K562 (cell line): ENCODE results near the gene COPA. TPM values are rescaled to one million over a fixed set of nuclear protein-coding genes. Genes with fewer than 3 reads are reported as not detected.

Experiments used
- ATF1 ChIP-seq, 2 experiments: fragments of 450-650 bp in 1 of 2; IDR thresholded peaks; 2 replicates each; pipeline ENCODE4 v1.6.1; 2016; ENCODE audit warnings: missing compliant biosample characterization in 1 of 2, missing genetic modification characterization in 1 of 2
- CEBPZ ChIP-seq: fragments of 150-350 bp; IDR thresholded peaks from 2 replicates; pipeline ENCODE4 v1.6.1; 2014; ENCODE audit warnings: low read depth, mild to moderate bottlenecking, low read length, borderline replicate concordance
- CREM ChIP-seq: IDR thresholded peaks from 2 replicates; pipeline ENCODE4 v1.6.1; 2014; ENCODE audit warnings: antibody characterized with exemption, low read depth
- E2F3 ChIP-seq: fragments of 250-450 bp; sonication (Bioruptor Pico); IDR thresholded peaks from 2 replicates; pipeline ENCODE4 v1.4.0; 2020; ENCODE audit warnings: mild to moderate bottlenecking
- EP300 ChIP-seq: IDR thresholded peaks from 2 replicates; pipeline ENCODE4 v1.6.1; 2012; ENCODE audit warnings: low read length, improper control_type of control experiment
- FIP1L1 ChIP-seq: fragments of 200-400 bp; formaldehyde crosslinking; IDR thresholded peaks from 2 replicates; pipeline ENCODE4 v1.6.1; 2018; ENCODE audit warnings: mild to moderate bottlenecking, low read depth, low read length; ENCODE audit not compliant: poor library complexity, severe bottlenecking
- HMGXB4 ChIP-seq: sonication (generic); formaldehyde crosslinking; IDR thresholded peaks from 2 replicates; pipeline ENCODE4 v1.8.1; 2023; ENCODE audit warnings: mild to moderate bottlenecking, missing genetic modification reagents
- HOXB6 ChIP-seq: fragments of 250-450 bp; sonication (Bioruptor Pico); IDR thresholded peaks from 2 replicates; pipeline ENCODE4 v1.5.1; 2022; ENCODE audit warnings: mild to moderate bottlenecking, borderline replicate concordance
- ILK ChIP-seq: fragments of 450-650 bp; IDR thresholded peaks from 2 replicates; pipeline ENCODE4 v1.6.1; 2016; ENCODE audit warnings: missing genetic modification characterization, low read depth, mild to moderate bottlenecking, missing compliant biosample characterization, moderate library complexity, borderline replicate concordance
- MYNN ChIP-seq, 2 experiments: sonication (generic); formaldehyde crosslinking in 1 of 2; IDR thresholded peaks; 2 replicates each; pipeline versions ENCODE4 v1.5.0 to v1.6.1; 2016 to 2020; ENCODE audit warnings: antibody characterized with exemption in 1 of 2, missing genetic modification reagents in 1 of 2
- NFATC3 ChIP-seq: fragments of 450-650 bp; IDR thresholded peaks from 2 replicates; pipeline ENCODE4 v1.6.1; 2017; ENCODE audit warnings: mild to moderate bottlenecking
- NKRF ChIP-seq: fragments of 450-650 bp; IDR thresholded peaks from 2 replicates; pipeline ENCODE4 v1.6.1; 2016; ENCODE audit warnings: borderline replicate concordance
- POLR3G ChIP-seq: IDR thresholded peaks from 2 replicates; pipeline ENCODE4 v1.6.1; 2011; ENCODE audit not compliant: insufficient read length, insufficient replicate concordance; ENCODE audit errors: extremely low read depth
- RBM17 ChIP-seq: fragments of 200-400 bp; formaldehyde crosslinking; IDR thresholded peaks from 2 replicates; pipeline ENCODE4 v1.6.1; 2017; ENCODE audit warnings: low read depth, mild to moderate bottlenecking, low read length, borderline replicate concordance
- SAFB ChIP-seq: fragments of 200-400 bp; formaldehyde crosslinking; IDR thresholded peaks from 2 replicates; pipeline ENCODE4 v1.6.1; 2017; ENCODE audit warnings: low read depth, low read length, borderline replicate concordance
- TAF9B ChIP-seq: fragments of 450-650 bp; IDR thresholded peaks from 2 replicates; pipeline ENCODE4 v1.6.1; 2018; ENCODE audit warnings: mild to moderate bottlenecking; ENCODE audit not compliant: partially characterized antibody
- ZNF133 ChIP-seq: fragments of 250-450 bp; sonication (Bioruptor Pico); IDR thresholded peaks from 2 replicates; pipeline ENCODE4 v1.4.0; 2020; ENCODE audit warnings: mild to moderate bottlenecking
- ZNF174 ChIP-seq: fragments of 250-450 bp; sonication (Bioruptor Pico); IDR thresholded peaks from 2 replicates; pipeline ENCODE4 v1.4.0; 2020; ENCODE audit warnings: mild to moderate bottlenecking
- ZNF699 ChIP-seq: fragments of 250-450 bp; sonication (Bioruptor Pico); IDR thresholded peaks from 2 replicates; pipeline ENCODE4 v1.8.0; 2021; ENCODE audit warnings: mild to moderate bottlenecking, moderate library complexity; ENCODE audit not compliant: insufficient replicate concordance
- ZSCAN32 ChIP-seq: fragments of 450-650 bp; formaldehyde crosslinking; IDR thresholded peaks from 2 replicates; pipeline ENCODE4 v1.4.0; 2020; ENCODE audit warnings: mild to moderate bottlenecking, moderate library complexity
- polyA plus RNA-seq, 8 experiments: library from polyadenylated mRNA; depleted of rRNA in 4 of 8; stranded (reverse) in 5 of 8; unstranded in 3 of 8; fragments of >200 nt; fragmentation: Nextera tagmentation in 2 of 8; fragmentation: Illumina TruSeq in 1 of 8; extraction: Ambion mirVana in 2 of 8; extraction: Trizol in 1 of 8; gene quantifications; 2 replicates each; pipeline versions ENCODE4 v1.2.1 to v1.2.3, GENCODE V29; 2011 to 2014; ENCODE audit warnings: inconsistent platforms in 1 of 8, missing spikeins in 1 of 8
- total RNA-seq, 7 experiments: library from RNA; depleted of rRNA in 6 of 7; stranded (reverse); fragments of >200 nt in 6 of 7; fragmentation: Illumina TruSeq in 2 of 7; extraction: Trizol in 2 of 7; gene quantifications; 2 replicates each; pipeline versions ENCODE4 v1.2.1 to v1.2.3, GENCODE V29; 2011 to 2021; ENCODE audit warnings: low replicate concordance in 1 of 7

COPA gene
- total and polyA plus RNA-seq, 9 of the 15 experiments (the other 6 are each of a cell fraction or from before 2014, with no cell fraction given), result 49.8 to 222 (median 110) TPM

- no peak for TF ChIP-seq ILK (tag)
- TF ChIP-seq FIP1L1, result peak; percentile 89
- no peak for TF ChIP-seq NFATC3
- TF ChIP-seq ZNF699 (CRISPR knock-in tag), result no peak
- no peak for TF ChIP-seq RBM17
- TF ChIP-seq POLR3G, result no peak
- TF ChIP-seq HOXB6 (CRISPR knock-in tag), result no peak
- peak; percentile 33; the same call in 1 of the 2 replicates for TF ChIP-seq HMGXB4 (CRISPR knock-in tag)
- TF ChIP-seq MYNN (IDR thresholded peaks at IDR 0.05), result no peak
- no peak for TF ChIP-seq MYNN (CRISPR knock-in tag; IDR thresholded peaks at IDR 0.05)
- no peak for TF ChIP-seq E2F3 (CRISPR knock-in tag)
- TF ChIP-seq CEBPZ, result no peak
- no peak for TF ChIP-seq ZSCAN32 (CRISPR knock-in tag)
- no peak for TF ChIP-seq ATF1 (CRISPR knock-in tag; IDR thresholded peaks at IDR 0.05)
- TF ChIP-seq ATF1 (tag; IDR thresholded peaks at IDR 0.05), result peak; percentile 37; the same call in 1 of the 2 replicates
- TF ChIP-seq EP300, result peak; percentile 6; the same call in 1 of the 2 replicates
- TF ChIP-seq CREM, result peak; percentile 85
- no peak for TF ChIP-seq ZNF174 (CRISPR knock-in tag)
- peak; percentile 56; the same call in 1 of the 2 replicates for TF ChIP-seq NKRF
- TF ChIP-seq SAFB, result no peak
- no peak for TF ChIP-seq ZNF133
- TF ChIP-seq TAF9B, result peak; percentile 99
Observed at GRCh38 chr1:160261893-160262794, 80.9 kb downstream of the COPA start, which contains the start of gene DCAF8 (continued).
